ENCODE results near the gene DNTT.

The DNTT gene

DNA sequence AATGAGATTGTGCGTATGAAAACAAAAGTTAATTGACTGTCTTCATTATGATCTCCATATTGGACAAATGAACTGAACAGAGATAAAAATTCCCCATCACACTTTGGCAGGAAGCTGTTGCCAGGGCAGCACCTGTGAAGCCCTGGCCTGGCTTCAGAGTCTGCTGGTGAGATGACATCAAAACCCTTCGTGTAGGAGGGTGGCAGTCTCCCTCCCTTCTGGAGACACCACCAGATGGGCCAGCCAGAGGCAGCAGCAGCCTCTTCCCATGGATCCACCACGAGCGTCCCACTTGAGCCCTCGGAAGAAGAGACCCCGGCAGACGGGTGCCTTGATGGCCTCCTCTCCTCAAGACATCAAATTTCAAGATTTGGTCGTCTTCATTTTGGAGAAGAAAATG, at the start of gene DNTT:
Gene DNTT, plus strand, starts transcription at position 205 of the 400 bp plus-strand sequence. Its CDS starts 64 bp downstream, at position 269.
- no peak for DNase-seq (ENCODE audit: extremely low read depth in 1 of 2, low read depth in 1 of 2)

DNA sequence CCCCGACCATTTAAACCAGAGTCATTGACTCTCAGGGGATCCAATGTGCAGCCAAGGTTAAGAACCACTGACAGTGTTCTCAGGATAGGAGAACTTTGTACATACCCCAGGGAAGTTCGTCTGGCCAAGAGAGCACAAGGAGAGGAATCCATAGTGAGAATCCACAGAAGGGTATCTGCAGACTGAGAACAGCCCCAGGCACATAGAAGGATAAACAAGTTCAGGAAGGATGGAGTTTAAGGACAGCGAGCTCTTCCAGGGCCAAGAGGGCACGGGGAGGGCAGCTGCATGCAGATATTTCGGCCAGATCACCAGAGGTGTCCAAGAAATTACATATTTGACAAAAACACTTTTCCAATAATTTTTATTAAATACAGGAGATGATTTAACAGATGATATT, 49.3 kb upstream of the DNTT start:
- no peak for DNase-seq (ENCODE audit: extremely low read depth in 1 of 2, low read depth in 1 of 2)

DNA sequence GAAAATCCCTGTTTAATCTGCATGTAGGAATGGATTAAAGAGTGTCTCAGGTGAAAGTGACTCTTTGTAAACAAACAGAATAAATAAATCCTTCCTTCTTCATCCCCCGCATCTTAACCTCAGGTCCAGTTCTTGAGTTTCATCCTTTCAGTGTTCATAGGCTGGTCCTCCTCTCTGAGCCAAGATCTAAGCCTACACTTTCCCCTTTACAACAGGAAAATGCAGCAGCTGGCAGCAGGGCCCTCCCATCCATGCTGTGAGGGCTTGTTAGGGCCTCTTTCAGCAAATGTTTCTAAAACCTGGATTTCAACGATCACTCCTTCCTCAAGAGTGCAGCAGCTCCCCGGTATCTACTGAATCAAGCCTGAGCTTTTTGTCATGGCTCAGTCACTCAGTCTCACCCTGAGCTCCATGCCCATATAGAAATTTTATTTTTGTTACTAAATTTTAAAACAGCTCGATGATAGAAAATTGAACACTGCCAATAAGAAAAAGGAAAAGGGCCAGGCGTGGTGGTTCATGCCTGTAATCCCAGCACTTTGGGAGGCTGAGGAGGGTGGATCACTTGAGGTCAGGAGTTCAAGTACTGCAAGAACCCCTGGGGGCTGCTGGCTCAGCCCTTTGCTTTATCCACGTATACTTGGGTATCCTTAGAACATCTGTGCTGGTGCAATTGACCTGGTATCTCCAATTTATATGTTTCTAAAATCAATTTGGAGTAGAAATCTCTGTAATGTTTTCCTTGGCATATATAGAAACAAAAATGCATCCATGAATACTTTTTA, 48.5 kb upstream of the DNTT start:
- DNase-seq (ENCODE audit: extremely low read depth in 1 of 2, low read depth in 1 of 2): no peak

DNA sequence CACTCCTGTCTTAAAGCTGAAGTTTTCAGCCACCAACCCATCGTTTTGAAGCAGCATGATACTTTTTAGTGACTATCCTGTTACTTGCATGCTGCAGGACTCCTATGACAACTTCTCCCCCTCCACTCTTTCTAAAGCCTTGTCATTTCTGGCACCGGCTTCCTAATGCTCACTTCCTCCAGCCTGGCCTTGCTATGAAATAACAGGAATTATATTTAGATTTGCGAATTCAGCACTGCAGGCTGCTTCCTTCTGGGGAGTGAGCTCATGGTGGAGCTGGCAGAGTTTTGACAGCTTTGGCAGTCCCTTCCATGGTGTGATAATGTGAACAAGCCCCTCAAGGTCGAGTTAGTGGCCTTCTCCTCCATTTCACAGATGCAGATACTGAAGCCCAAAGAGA, 46.3 kb upstream of the DNTT start:
- DNase-seq (ENCODE audit: extremely low read depth in 1 of 2, low read depth in 1 of 2): no peak

DNA sequence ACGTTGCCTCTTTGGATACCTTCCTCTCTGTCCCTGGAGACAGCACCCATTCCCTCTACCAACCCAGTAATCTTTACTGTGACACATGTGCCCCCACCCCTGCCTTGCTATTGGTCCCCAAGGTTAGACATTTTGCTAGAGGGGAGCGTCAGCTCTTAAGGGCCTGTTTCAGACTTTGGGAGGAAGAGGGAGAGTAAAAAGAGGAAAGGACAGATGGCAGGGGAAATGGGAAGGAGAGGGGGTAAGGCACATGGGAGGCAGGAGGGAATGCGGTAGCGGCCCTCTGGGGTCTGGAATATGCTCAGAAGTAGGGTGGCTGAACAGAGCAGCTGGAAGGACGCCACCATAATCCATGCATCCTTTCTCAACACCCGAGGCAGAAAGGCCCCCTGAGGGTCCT, 45.1 kb upstream of the DNTT start:
- no peak for DNase-seq (ENCODE audit: extremely low read depth in 1 of 2, low read depth in 1 of 2)

DNA sequence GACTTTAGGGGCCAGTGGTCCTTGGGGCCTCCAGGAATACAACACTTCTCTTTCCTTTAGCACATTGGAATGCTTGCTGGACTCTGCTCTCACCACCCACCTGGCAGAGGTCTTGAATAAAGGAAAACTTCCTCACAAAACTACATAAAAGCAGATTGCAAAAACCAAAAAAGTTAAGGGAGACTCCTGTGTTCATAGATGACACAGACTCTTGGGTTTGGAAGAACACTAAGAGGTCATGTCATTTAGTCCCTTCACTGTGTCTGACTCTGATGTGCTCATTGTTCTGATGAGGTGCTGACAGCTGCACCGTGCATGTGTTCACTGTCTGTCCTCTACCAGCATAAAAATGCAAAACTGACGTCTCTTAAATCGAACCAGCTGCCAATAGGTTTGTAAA, 44.2 kb upstream of the DNTT start:
- DNase-seq (ENCODE audit: extremely low read depth in 1 of 2, low read depth in 1 of 2): no peak

DNA sequence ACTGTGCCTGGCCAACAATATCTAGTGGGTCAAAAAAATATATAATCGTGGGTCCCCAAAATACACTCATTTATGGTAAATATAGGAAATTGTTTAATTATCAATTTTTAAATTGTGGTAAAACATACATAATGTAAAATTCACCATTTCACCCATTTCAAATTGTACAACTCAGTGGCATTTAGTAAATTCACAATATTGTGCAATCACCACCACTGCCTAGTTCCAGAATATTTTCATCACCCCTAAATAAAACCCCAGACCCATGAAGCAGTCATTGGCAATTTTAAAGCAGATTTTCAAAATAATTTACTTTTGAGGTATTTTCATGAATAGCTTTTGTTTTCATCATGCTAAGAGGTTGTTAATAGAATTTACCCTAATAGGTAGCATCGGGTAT, 43.1 kb upstream of the DNTT start:
- DNase-seq (ENCODE audit: extremely low read depth in 1 of 2, low read depth in 1 of 2): no peak

DNA sequence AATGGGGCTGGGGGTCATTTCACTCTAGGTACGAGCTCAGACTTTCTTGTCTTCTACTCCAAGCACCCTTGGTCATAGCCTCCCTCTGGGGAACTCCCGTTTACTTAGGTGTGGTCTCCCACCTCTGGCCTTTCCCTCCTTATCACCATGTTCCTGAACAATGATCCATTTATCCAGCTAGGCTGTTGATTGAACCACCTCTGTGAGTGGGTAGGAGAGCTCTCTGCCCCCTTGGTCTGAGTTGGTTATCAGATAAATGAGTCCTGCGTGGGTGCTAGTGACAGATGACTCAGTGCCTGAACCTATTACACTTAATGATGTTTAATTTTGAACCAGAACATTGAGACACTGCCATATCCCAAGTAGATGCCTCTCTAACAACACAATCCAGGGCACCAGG, 42.3 kb upstream of the DNTT start:
- DNase-seq (ENCODE audit: extremely low read depth in 1 of 2, low read depth in 1 of 2): no peak

DNA sequence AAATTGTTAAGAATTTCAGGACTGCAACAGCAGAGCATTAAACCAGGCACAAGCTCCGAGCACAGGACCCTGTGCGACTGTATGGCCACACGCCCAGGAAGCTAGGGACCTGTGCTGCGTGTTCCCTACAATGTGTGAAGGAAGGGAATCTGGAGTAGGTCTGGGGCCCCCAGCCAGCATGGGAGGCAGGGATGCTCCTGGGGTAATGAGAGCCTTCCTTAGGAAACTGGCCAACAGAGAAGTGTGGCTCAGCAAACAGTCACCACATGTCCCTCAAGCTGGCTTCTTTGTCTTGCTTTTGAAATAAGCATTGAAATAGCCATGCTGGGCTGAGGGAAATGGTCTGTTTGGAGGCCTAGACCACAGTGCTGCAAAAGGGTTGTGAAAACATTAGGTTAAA, 41.1 kb upstream of the DNTT start:
- no peak for DNase-seq (ENCODE audit: extremely low read depth in 1 of 2, low read depth in 1 of 2)

DNA sequence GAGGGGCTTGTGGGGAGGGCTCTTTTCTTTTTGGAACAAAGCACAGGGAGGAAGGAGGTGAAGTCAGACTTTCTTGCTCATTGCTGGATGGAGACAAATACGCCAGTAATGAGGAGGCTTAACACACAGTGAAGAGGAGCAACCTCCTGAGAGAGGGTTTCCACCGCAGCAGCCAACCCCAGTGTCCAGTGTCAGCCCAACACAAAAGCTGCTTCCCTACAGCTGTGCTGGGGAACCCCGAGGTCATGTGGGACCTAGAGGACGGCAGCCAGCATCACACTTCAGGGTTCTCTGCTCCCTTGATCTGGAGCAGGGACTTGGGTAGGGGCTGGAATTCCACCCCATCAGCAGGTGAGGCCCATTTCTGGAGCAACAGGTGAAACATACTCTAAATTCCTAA, 40.6 kb upstream of the DNTT start:
- DNase-seq (ENCODE audit: extremely low read depth in 1 of 2, low read depth in 1 of 2): no peak

DNA sequence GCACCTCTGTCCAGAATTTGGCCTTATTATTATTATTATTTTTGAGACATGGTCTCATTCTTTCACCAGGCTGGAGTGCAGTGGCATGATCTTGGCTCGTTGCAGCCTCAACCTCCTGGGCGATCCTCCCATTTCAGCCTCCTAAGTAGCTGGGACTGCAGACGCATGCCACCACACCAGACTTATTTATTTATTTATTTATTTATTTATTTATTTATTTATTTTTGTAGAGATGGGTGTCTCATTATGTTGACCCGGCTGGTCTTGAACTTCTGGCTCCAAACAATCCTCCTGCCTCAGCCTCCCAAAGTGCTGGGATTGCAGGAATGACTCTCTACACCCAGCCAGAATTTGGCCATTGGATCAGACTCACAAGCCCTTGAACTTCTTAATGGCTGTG, 39.3 kb upstream of the DNTT start:
- no peak for DNase-seq (ENCODE audit: extremely low read depth in 1 of 2, low read depth in 1 of 2)

DNA sequence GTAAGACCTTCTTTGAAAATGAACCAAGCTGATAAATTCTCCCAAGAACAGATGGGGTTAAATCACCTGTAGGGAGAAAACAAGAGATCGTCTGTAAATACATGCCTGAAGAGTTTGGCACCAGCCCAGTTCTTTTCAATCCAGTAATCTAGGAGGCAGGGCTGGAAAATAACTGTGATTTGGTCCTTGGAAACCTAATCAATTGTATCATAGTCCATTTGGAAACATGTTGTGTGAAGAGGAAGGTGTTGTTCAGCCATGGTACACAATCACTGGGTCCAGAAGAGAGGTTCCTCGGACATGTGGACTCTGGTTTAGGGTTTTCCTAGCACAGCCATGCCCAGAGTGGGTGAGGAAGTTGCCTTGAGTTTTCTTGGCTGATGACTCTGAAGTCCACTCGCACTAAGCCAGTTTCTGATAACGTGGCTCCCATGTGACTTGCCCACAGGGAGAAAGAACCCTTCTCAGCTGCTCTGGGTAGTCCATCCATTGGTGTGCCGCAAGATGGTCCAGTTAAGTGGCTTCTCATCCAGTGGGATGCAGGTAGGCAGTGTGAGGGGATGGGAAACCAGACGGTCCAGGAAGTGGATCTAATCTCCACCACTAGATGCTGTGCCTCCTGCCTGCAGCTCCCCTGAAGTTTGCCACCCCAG, 38.0 kb upstream of the DNTT start:
- no peak for DNase-seq (ENCODE audit: extremely low read depth in 1 of 2, low read depth in 1 of 2)

DNA sequence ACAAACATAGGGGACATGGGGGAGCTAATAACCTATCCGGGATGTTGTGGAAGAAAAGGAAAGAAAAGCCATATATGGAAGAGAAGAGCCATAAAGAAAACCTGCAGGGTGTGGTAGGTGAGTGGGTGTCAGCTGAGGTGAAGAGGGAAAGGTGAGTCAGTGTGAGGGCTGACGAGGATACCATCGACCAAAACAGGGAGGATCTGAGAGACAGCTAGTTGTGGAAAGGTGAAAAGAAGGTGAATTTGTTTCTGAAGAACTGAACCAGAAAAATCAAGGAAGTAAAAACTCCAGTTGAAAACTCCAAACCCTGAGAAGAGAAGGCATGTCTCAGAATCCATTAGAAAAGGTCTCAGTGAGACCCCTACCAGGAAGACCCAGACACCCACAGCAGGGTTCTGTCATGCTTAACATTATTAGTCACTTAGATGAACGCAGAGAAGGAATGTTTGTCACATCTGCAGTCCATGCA, 37.0 kb upstream of the DNTT start:
- DNase-seq (ENCODE audit: extremely low read depth in 1 of 2, low read depth in 1 of 2): no peak

DNA sequence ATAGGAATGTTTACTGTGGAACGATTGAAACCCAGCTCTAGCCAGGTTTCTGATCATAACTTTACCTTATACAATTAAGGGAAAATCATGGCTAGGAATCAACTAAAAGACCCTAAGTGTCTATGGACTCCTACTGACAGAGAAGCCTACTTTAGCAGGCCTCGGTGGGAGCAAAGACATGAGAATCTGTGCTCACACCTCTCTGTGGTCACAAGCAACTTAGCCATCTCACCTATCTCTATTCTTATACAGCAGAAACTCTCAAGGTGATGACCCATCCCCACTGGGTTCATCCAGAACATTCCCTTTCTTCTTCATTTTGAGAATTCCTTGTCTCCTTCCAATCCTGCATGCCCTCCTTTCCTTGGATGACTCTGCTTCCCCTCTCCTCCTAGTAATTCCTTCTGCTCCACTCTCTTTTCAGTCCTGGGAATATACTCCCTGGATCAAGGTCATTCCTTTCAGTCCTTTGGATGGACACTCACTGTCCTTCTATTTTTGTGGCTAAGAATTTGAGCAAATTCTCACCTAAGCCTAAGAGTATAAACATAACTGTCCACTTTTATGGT, 35.8 kb upstream of the DNTT start:
- DNase-seq (ENCODE audit: extremely low read depth in 1 of 2, low read depth in 1 of 2): no peak

DNA sequence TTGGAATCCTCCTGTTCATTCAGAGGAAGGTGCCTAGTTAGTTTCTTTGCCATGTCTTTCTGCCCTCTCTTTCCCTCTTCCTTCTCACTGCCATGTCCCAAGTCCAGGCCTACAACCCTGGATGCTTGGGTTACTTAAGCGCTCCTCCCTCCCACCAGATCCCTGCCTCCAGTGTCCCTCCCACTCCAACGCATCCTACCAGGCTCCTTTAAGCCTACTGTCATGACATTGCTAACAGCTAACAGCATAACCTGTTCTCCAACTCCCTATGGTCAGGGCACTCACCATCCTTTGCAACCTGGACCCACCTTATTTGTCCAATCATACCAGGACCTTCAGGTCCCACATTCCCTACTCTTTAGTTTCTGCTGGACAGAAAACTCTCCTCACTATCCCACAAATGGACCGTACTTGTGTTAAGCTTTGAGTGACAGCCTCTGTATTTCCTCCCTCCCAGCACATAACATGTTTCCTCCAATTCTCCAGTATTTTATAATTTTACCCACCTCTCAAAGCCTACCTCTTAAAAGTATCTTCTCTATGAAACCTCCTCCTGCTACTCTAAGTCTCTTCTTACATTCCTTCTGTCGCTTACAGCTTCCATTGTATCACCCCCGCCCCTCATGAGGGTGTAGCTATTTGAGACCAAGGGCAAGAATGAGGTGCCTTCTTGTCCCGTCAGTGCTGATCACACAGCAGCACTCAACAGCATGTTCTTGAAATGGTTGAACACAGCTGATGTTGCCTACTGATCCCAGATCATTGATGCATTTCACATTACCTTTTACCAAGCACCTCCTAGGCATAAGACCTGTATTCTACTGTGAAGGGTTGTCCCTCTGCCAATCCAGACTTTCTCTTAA, 34.6 kb upstream of the DNTT start:
- DNase-seq (ENCODE audit: extremely low read depth in 1 of 2, low read depth in 1 of 2): no peak

DNA sequence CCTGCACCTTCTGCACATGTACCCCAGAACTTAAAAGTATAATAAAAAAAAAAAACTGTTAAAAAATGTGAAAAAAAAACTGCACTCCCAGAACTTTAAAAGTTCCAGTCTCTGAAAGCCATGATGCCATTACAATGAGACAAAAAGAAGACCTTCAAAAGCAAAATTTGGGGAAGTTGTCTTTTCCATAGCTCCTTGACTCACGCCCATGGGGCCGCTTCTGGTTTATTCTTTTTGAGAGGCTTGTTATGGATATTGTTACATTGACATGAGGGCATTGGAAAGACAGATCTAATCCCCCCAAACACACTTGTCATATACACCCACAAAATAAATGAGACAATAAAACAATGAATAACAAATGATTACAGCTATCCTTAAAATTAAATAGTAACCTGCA, 33.7 kb upstream of the DNTT start:
- DNase-seq (ENCODE audit: extremely low read depth in 1 of 2, low read depth in 1 of 2): no peak

DNA sequence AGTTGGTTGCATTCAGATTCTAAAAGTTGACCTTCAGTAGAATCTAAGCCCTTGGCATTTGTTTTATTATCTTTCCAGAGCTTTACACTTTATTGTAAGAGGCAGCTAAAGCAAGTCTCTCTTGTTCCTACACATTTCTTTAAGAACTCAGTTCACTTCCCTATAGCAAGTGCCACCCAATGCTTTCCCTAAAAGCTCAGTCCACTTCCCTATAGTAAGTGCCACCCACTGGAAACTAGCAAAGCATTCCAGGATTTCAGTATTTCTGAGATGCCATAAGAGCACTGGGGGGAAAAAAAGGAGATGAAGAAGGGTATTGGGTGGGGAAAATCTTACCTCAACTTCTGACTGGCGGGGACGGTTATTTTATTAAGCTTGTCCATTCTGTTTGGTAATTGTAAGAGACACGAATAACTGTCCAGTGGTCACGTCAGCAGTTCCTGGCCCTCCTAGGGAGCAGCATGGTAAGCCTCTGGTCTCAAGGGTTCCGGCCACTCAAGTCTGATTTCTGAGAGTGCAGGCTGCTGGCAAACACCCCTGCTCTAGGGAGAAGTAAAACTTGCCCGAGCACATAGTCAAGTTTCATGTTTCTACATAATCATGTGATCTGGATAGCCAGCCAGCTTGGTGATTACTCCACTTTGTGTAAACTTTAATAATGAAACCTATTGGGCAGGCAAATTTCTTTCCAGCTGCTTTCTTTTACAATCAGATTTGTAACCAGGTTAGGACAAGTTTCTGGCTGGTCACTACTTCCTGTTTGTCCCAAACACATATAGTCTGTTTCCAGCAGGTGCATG, 33.0 kb upstream of the DNTT start, which contains the start of gene BLNK:
Gene BLNK, minus strand, starts transcription at position 554 of the 800 bp plus-strand sequence. Its CDS starts 171 bp downstream, at position 383.
- DNase-seq (ENCODE audit: extremely low read depth in 1 of 2, low read depth in 1 of 2): no peak

DNA sequence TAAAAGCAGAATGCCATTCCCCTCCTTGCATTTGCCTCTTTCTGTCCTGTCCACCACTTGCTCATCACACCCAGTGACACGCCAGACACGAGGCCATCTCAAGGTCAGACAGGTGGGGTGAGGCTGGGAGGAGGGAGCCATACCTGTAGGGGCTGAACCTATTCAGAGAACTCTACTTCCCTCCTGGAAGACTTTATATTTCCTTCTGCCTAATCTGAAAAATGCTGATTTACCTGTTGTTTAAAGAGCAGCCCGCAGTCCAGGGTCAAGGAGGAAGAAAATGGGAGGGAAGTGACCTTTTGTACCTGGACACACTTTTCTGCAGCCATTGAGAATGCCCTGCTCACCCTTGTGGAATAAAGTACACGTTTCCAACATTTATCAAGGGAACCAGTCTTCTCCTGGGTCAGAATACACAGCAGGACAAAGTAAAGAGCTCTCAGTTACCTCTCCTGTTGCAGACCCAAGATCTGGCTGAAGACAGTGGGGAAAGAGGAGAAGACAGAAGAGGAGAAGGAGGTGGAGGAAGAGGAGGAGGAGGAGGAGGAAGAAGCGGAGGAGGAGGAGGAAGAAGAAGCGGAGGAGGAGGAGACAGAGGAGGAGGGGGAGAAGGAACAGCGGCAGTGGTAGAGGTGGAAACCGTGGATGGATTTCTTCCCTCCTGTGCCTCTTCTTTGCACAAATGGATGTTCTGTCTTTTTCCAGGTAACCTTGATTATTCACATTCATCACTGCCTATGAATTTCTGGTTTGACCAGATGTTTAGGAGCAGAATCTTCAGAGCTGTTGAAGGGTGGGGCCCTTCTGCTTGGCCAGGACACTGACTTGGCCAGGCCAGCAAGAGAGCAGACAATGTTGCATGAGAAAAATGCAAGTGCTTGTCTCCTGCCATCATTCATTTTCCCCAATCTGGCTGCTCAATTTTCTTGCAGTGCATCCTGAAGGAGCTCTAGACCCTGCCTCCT, 31.6 kb upstream of the DNTT start:
- no peak for DNase-seq (ENCODE audit: extremely low read depth in 1 of 2, low read depth in 1 of 2)
